Sciatic nerve (tissue), 2 donors: ENCODE data around the gene PAPOLA. TPM values are rescaled to one million over a fixed set of nuclear protein-coding genes. Genes with fewer than 3 reads are reported as not detected.

ENCODE experiments used
- ATAC-seq: fragments of 200-7000 bp; cut with Tn5 transposase; one replicate; pipeline ENCODE4 v1.9.1; 2020; ENCODE audit warnings: mild to moderate bottlenecking, moderate library complexity
- DNase-seq: peaks from one replicate; pipeline ENCODE4 v3.0.0-alpha.2; 2020; ENCODE audit warnings: low spot score
- intact Hi-C: fragments of 100-400 bp; cut with DNase I; formaldehyde crosslinking; loops from one replicate; pipeline ENCODE4 v1.14.2; 2022
- total RNA-seq: library from RNA; stranded (reverse); fragmentation: NEBNext Ultra II Directional; extraction: Animal tissue kit (Norgen Biotek cat#: 25700); gene quantifications from one replicate; pipeline ENCODE4 v1.2.1, GENCODE V29; 2021
- donor health status: DM: no; HTN: no; CAD: no.
- donor health status: DM: no; HTN: no; CAD: no.

Gene PAPOLA
- total RNA-seq, 1 donor from 2014 or later: 188 TPM

DNA sequence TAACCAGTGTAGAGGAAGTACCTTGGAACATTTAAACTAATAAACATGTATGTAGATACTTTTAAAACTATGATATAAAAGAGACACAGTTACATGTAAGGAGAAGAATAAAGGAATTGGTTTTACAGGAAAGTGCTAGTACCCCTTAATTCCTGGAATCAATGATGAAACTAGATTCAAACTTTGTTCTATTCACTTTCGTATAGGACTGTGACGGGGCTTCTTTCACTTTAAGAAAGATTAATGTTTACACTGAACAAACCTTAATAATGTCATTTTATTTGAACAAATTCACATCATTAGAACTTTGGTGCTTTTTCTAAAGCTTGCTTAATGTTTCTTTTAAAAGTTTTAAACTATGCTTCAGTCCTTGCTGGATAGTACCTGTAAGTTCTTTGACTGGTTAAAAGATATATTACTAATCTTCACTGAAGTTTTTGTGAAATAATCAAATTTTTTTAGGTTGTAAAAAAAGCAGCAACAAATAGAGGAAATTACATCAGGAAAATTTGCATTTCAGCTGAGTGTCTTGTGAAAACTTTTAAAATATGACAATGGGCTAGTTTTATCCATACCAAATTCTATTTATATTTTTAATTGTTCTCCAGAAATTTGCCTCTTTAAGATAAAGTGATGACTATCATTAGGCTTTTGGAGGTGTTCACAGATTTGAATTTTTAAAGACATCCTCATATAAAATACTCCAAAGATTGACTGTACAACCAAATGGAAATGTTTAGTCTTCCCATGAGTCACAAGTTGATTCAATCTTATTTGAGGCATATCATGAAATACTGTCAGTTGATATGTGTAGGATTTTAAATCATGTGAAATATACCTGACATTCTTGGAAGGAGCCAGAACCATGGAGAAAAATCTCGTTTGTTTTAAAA is 36.2 kb downstream of the PAPOLA start:
- DNase-seq (no peak), ATAC-seq (no peak)
- intact Hi-C loops: no loop called here

GRCh38 chr14:96538990-96539317 is 36.8 kb downstream of the PAPOLA start:
- DNase-seq (no peak), ATAC-seq (no peak)
- intact Hi-C loops: no loop called here

GRCh38 chr14:96554315-96554910 is 52.2 kb downstream of the PAPOLA start:
- DNase-seq (no peak), ATAC-seq (no peak)
- intact Hi-C loops: no loop called here

DNA sequence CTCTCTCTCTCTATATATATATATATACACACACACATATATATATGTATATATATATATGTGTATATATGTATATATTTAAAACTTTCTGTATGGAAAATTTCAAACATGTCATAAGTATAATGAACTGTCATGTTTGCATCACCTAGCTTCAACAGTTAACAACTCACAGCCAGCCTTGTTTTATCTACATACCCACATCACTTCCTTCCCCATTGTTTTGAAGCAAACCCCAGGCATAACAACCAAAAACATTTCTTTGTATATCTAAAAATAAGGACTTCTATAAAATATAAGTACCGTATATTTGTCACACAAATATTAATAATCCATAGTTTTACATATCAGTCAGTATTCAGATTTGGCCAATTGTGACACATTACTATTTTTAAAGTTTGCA is 57.4 kb downstream of the PAPOLA start:
- intact Hi-C loops: no loop called here
- no peak for ATAC-seq
- DNase-seq: no peak

DNA sequence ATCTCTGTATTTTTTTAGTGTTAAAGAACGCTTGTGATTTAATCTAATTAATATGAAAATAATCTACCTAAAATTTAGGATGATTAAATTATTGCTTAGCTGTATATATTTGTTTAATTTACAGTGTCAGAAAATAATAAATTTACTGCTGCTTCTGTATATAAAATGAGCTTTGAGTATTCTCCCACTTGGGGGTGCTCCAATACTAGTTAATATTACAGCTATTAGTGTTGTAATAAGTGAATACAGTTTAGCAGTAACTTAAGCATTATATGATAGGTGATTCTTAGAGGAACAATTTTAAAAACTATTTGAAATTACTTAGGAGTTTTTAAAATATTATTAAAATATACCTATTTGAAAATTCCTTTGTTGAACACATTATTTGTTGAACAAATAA is 62.2 kb downstream of the PAPOLA start:
- no peak for DNase-seq
- intact Hi-C loops: no loop called here
- ATAC-seq: no peak

DNA sequence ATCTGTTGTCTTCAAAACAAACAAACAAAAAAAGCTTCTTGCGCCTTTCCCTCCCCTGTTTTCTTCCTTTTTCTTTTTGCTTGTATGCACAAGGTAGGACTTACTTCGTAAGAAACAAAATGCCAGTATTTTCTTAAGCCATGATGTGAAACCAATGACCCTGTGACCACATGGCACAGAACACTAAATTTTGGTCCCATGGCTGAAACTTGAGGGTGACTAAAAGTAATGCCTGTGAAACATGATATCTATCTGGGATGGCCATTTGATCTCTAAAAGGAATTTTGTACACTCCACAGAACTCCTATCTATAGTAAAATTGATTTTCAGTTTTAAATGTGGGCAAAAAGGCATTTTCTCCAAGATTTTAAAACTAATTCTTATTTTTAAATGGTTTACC is 63.6 kb downstream of the PAPOLA start:
- DNase-seq (no peak), ATAC-seq (no peak)
- intact Hi-C loops: no loop called here

DNA sequence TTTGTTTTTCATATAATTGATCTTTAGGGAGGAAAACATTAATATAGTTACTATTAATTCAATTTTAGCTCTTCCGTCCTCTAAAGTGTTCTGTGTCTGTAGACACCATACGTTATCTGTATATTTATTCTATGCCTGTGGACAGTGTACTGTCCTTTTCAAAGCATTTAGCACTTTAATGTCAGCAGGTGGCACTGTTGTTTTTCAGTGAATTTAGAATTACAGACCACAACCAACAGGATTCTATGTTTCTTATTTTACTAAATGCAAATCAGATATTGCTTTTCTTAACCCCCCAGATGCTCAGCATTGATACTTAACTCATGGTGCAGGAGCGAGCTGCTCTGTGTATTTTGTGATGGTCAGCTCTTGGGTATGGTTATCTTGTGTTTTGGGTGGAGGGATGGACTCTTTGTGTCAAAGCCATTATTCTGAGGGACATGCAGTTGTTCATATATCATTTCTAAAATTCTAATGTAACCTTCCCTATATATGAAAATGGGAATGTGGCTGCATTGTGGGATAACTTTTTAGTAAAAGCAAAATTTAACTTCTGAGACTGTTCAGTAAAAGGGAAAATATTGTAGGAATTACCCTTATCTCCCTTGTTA is 65.2 kb downstream of the PAPOLA start:
- ATAC-seq (no peak), DNase-seq (no peak)
- intact Hi-C loops: no loop called here

- ATAC-seq (no peak), DNase-seq (no peak)
- intact Hi-C loops: no loop called here
These were observed 66.4 kb downstream of the PAPOLA start for GRCh38 chr14:96568621-96569020.

DNA sequence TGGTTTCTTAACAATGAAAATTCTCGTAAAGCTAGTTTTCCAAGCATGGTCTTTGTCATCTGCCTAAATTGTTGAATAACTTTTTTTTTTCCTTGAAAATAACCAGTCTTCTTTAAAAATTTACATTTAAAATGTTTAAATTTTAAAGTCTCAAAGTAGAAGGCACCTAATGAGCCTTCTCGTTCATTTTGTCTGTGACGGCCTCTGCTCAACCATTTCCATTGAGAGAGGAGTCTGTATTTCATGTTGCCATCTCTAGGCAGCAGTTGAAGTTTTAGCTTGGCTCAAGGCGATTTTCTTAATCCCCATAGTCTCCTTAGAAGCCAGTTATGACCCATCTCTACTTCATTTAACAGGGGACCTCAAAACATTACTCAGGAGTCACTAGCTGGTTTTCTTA is 69.1 kb downstream of the PAPOLA start:
- ATAC-seq (no peak), DNase-seq (no peak)
- intact Hi-C loops: no loop called here

- intact Hi-C loops: no loop called here
- no peak for DNase-seq
- no peak for ATAC-seq
These were observed 71.4 kb downstream of the PAPOLA start for GRCh38 chr14:96573473-96574100.

GRCh38 chr14:96574171-96574632 is 72.0 kb downstream of the PAPOLA start:
- DNase-seq (no peak), ATAC-seq (peak; percentile 64)
- intact Hi-C loops: no loop called here

DNA sequence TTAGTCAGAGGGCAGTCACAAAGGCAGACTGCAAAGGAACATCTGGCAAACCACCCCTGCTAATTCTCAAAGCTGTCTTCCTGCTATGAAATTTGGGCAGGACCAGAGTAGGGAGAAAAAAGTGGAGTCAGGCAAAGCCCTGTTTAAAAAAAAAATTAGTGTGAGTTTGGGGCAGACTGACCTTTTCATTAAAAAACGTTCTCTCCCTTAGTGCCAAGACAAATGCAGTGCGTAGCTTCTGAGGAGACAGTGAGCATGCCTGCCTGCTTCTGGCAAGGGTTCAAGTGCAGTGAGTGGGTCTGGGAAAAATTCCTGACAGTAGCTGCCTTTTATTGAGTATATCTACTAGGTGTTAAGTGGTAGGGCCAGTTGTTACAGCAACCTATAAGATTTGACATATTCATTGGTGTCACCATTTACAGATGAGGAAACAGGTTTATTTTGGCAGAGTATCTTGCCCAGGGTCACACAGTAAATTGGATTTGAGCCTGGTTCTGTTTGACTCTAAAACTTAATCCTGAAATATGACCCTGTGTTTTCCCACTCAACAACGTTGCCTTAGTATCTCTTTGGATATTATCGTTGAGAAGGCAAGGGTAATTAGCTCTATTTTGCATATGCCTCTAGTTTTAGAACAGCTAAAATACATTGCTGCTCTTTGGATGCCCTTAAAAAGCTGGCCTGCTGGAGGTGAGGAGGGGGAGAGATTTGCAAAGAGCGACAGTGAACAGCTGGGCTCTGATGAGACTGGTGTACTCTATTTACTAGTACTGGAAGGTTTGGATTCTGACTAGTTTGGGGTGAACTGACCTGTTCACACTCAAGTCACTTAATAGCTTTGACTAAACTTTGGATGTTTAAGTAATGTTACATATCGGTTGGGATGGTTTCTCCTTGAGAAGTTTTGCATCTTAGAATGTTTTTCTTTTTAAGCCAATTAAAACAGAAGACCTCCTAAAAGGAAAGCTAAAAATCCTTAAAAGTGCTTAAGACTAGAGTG is 72.8 kb downstream of the PAPOLA start:
- ATAC-seq (peak; percentile 55), DNase-seq (no peak)
- intact Hi-C loops: no loop called here

DNA sequence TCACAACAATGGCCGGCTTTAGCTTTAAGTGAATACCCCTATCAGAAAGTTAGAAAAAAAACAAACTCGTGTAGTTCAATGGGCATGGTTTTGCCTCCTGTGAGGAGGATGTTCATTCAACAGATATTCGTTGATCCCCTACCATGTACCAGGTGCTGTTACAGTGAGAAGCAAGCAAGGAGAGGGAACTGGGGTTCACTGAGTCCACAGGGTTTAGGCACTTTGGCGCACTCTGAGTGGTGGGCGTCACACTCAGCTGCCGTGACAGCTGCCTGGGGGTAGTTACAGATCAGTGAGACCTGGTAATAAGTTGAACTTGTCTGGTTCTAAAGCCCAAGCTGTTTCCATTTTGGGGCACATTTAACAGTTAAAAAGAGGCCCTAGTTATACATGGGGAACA is 74.2 kb downstream of the PAPOLA start:
- ATAC-seq (no peak), DNase-seq (no peak)
- intact Hi-C loops: no loop called here

- intact Hi-C loops: no loop called here
- DNase-seq (no peak), ATAC-seq (no peak)
These were observed 74.8 kb downstream of the PAPOLA start for GRCh38 chr14:96576937-96577336.

DNA sequence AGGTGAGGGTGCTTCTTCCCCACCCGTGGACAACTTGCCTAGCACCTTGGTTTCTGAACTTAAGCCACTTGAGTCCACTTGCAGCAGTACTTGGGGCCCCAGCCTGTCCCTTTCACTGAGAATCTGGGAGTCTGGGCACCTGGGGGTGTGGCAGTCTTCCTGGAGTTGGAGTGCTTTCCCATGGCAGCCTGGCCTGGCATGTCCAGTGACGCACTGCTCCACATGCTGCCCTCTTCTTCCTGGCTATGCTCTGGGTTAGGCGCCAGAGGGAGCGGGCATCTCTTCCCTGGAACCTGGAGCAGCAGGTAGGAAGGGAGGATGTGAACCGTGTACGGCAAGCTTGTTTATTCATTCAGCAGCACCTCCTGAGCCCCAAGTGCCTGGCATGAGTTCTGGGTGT is 76.4 kb downstream of the PAPOLA start:
- ATAC-seq (no peak), DNase-seq (no peak)
- intact Hi-C loops: no loop called here

DNA sequence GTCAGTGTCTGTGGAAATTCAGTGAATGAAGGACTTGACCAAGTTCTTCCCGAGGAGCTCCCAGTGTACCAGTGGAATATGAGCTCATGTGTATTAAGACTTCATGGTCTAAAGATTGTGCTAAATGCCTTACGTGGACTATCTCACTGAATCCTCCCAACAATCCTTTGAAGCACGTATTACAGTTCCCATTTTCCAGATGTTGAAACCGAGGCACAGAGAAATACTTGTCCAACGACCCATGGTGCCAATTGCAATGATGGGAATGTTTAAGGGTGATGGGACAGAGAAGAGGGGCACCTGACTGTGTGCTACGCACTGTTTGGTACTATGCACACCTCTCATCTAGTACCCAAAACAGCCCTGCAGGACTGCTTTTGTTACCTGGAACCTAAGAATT is 77.2 kb downstream of the PAPOLA start:
- no peak for ATAC-seq
- DNase-seq: no peak
- intact Hi-C loops: no loop called here

DNA sequence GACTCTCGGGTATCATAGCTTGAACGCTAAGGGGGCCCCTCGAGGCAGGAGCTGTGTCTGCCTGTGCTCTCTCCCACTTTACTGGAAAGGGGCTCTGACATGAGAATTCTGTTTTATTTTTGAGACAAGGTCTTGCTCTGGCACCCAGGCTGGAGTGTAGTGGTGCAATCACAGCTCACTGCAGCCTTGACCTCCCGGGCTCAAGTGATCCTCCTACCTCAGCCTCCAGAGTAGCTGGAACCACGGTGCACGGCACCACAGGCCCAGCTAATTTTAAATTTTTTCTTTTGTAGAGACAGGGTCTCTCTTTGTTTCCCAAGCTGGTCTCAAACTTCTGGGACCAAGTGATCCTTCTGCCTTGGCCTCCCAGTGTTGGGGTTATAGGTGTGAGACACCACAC is 77.7 kb downstream of the PAPOLA start:
- no peak for DNase-seq
- intact Hi-C loops: no loop called here
- no peak for ATAC-seq

- DNase-seq (peak; percentile 26), ATAC-seq (no peak)
- intact Hi-C loops: no loop called here
These were observed 78.4 kb downstream of the PAPOLA start for GRCh38 chr14:96580566-96580965.

DNA sequence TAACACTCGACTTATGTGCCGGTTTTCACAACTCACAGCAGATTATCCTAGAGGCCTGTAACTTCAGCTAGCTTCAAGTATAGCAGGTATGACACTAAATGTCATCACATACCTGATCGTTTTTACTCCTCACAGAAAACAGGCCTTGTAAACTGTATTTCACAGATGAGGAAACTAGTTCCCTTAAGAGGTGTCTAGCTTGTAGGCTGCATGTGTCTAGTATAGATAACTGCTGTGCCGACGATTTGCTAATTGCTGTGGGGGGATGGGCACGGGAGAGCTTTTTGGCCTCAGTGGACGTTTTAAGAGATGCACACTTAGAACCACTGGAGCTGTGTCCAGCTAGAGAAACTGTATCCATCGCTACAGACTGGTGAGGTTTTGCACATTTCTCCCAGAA is 78.8 kb downstream of the PAPOLA start:
- DNase-seq (no peak), ATAC-seq (no peak)
- intact Hi-C loops: no loop called here
